ENCODE data around the gene PAXX.

- TF ChIP-seq, protein P1, sequence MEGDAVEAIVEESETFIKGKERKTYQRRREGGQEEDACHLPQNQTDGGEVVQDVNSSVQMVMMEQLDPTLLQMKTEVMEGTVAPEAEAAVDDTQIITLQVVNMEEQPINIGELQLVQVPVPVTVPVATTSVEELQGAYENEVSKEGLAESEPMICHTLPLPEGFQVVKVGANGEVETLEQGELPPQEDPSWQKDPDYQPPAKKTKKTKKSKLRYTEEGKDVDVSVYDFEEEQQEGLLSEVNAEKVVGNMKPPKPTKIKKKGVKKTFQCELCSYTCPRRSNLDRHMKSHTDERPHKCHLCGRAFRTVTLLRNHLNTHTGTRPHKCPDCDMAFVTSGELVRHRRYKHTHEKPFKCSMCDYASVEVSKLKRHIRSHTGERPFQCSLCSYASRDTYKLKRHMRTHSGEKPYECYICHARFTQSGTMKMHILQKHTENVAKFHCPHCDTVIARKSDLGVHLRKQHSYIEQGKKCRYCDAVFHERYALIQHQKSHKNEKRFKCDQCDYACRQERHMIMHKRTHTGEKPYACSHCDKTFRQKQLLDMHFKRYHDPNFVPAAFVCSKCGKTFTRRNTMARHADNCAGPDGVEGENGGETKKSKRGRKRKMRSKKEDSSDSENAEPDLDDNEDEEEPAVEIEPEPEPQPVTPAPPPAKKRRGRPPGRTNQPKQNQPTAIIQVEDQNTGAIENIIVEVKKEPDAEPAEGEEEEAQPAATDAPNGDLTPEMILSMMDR (IDR thresholded peaks at IDR 0.05), result no peak
- TF ChIP-seq EZH2 (IDR thresholded peaks at IDR 0.05; ENCODE audit: borderline replicate concordance, insufficient read depth, low read depth, low read length, poor library complexity, severe bottlenecking), result no peak
Observed at GRCh38 chr9:136952876-136953770, 39.1 kb upstream of the PAXX start.
